Neuronal stem cell (in vitro differentiated cells): ENCODE results near the gene ITPR1.
A peak's percentile ranks its signal among the peaks of the same experiment; 100 is the strongest.

ENCODE experiments used
- DNase-seq: peaks from one replicate; pipeline ENCODE4 v3.0.0-alpha.2; 2013; ENCODE audit warnings: low spot score
- H2AFZ ChIP-seq: one replicate; pipeline ENCODE4 v1.6.1; 2013; ENCODE audit warnings: mild to moderate bottlenecking, low read length, inconsistent platforms
- H2AK5ac ChIP-seq: 2 replicates; pipeline ENCODE4 v1.6.1; 2013; ENCODE audit warnings: low read depth, mild to moderate bottlenecking, inconsistent platforms, low read length, moderate library complexity, mixed read lengths
- H2BK120ac ChIP-seq: 2 replicates; pipeline ENCODE4 v1.6.1; 2013; ENCODE audit warnings: low read depth, mild to moderate bottlenecking, inconsistent platforms, low read length, moderate library complexity, mixed read lengths
- H2BK12ac ChIP-seq: one replicate; pipeline ENCODE4 v1.6.1; 2013; ENCODE audit warnings: low read length, inconsistent platforms
- H2BK15ac ChIP-seq: 2 replicates; pipeline ENCODE4 v1.6.1; 2013; ENCODE audit warnings: mild to moderate bottlenecking, low read length, inconsistent platforms, mixed read lengths
- H2BK5ac ChIP-seq: one replicate; pipeline ENCODE4 v1.6.1; 2013; ENCODE audit warnings: inconsistent platforms, mild to moderate bottlenecking, low read length, moderate library complexity
- H3K14ac ChIP-seq: one replicate; pipeline ENCODE4 v1.6.1; 2013; ENCODE audit warnings: low read length, inconsistent platforms
- H3K18ac ChIP-seq: 2 replicates; pipeline ENCODE4 v1.6.1; 2013; ENCODE audit warnings: low read length, inconsistent platforms
- H3K23ac ChIP-seq: 2 replicates; pipeline ENCODE4 v1.6.1; 2013; ENCODE audit warnings: low read depth, mild to moderate bottlenecking, mixed read lengths, low read length, inconsistent platforms; ENCODE audit not compliant: poor library complexity
- H3K27ac ChIP-seq: replicated peaks from 3 replicates; pipeline ENCODE4 v1.5.1; 2013; ENCODE audit warnings: low read length, inconsistent platforms
- H3K27me3 ChIP-seq, 3 experiments: 2 replicates each; pipeline ENCODE4 v1.6.1; 2013; ENCODE audit warnings: low read length in 3 of 3, mild to moderate bottlenecking in 2 of 3, inconsistent platforms in 1 of 3, low read depth in 1 of 3, mixed read lengths in 1 of 3, moderate library complexity in 1 of 3; ENCODE audit not compliant: control insufficient read depth in 3 of 3, insufficient read depth in 3 of 3
- H3K36me3 ChIP-seq, 2 donors: replicated peaks in 1 of 2; 2 replicates each; pipeline ENCODE4 v1.6.1; 2013; ENCODE audit warnings: low read length in 2 of 2; ENCODE audit not compliant: control insufficient read depth in 2 of 2, insufficient read depth in 2 of 2
- H3K4ac ChIP-seq: 2 replicates; pipeline ENCODE4 v1.6.1; 2013; ENCODE audit warnings: inconsistent platforms, mild to moderate bottlenecking, low read length, moderate library complexity
- H3K4me1 ChIP-seq, 2 donors: 1 replicate in 1 of 2; 2 replicates in 1 of 2; pipeline ENCODE4 v1.6.1; 2013; ENCODE audit warnings: low read length in 2 of 2, low read depth in 1 of 2; ENCODE audit not compliant: control insufficient read depth in 2 of 2, insufficient read depth in 1 of 2
- H3K4me2 ChIP-seq: one replicate; pipeline ENCODE4 v1.6.1; 2013; ENCODE audit warnings: mild to moderate bottlenecking, low read length, inconsistent platforms; ENCODE audit not compliant: insufficient read depth, poor library complexity, severe bottlenecking
- H3K4me3 ChIP-seq, 2 donors: 2 replicates each; pipeline ENCODE4 v1.5.1; 2013; ENCODE audit warnings: low read length in 2 of 2, mild to moderate bottlenecking in 2 of 2, inconsistent platforms in 1 of 2, moderate library complexity in 1 of 2
- H3K79me1 ChIP-seq: one replicate; pipeline ENCODE4 v1.6.1; 2013; ENCODE audit warnings: low read depth, mild to moderate bottlenecking, inconsistent platforms, low read length, moderate library complexity
- H3K9ac ChIP-seq: one replicate; pipeline ENCODE4 v1.6.1; 2013; ENCODE audit warnings: mild to moderate bottlenecking, low read depth, low read length, inconsistent platforms; ENCODE audit not compliant: poor library complexity
- H3K9me3 ChIP-seq, 2 donors: replicated peaks in 1 of 2; 2 replicates each; pipeline versions ENCODE3 to v1.6.1; 2013; ENCODE audit warnings: low read length in 2 of 2, mild to moderate bottlenecking in 2 of 2, inconsistent platforms in 1 of 2, low read depth in 1 of 2, mixed read lengths in 1 of 2, moderate library complexity in 1 of 2; ENCODE audit not compliant: control insufficient read depth in 2 of 2, insufficient read depth in 1 of 2
- H4K8ac ChIP-seq: one replicate; pipeline ENCODE4 v1.6.1; 2013; ENCODE audit warnings: low read depth, mild to moderate bottlenecking, inconsistent platforms, low read length, moderate library complexity
- H4K91ac ChIP-seq: one replicate; pipeline ENCODE4 v1.6.1; 2013; ENCODE audit warnings: low read length, low read depth, mild to moderate bottlenecking, inconsistent platforms; ENCODE audit not compliant: poor library complexity
- WGBS, 2 donors: extraction: QIAGEN DNeasy Blood & Tissue Kit; methylation state at CpG; one replicate each; pipeline ENCODE4 v1.1.7; 2013; ENCODE audit warnings: missing lambda C conversion rate in 2 of 2, mixed read lengths in 1 of 2; ENCODE audit not compliant: insufficient read length in 2 of 2, insufficient replicate concordance in 1 of 2; ENCODE audit errors: extremely low coverage in 2 of 2; 5-methylcytosine and 5-hydroxymethylcytosine counted together

ITPR1 gene

GRCh38 chr3:4721511-4721911, 228.4 kb downstream of the ITPR1 start:
- H3K18ac ChIP-seq: no peak overlapping the region
- H3K27me3 ChIP-seq: peaks cover 0 to 3% (median 0%) of the 10 kb centered on the region in 3 experiments
- no CpG with 5 or more reads among the region's 9 CpGs for WGBS, 2 donors
- no peak overlapping the region for H3K4ac ChIP-seq
- H2BK12ac ChIP-seq: no peak overlapping the region
- no peak overlapping the region for H2BK5ac ChIP-seq
- H2BK120ac ChIP-seq: no peak overlapping the region
- no peak overlapping the region for H4K91ac ChIP-seq
- no peak overlapping the region for H3K27ac ChIP-seq
- H2BK15ac ChIP-seq: no peak overlapping the region
- no peaks in the 10 kb centered on the region for H3K79me1 ChIP-seq
- no peak overlapping the region for H3K4me3 ChIP-seq
- H3K9me3 ChIP-seq: no peaks in the 10 kb centered on the region
- no peaks in the 10 kb centered on the region for H3K36me3 ChIP-seq
- no peak overlapping the region for H3K9ac ChIP-seq
- H2AK5ac ChIP-seq: no peak overlapping the region
- H3K23ac ChIP-seq: no peak overlapping the region
- no peak overlapping the region for H3K14ac ChIP-seq
- H4K8ac ChIP-seq: no peak overlapping the region
- H3K4me1 ChIP-seq: peaks cover 0 to 1% of the 10 kb centered on the region in 2 donors
- no peak for DNase-seq
- no peak overlapping the region for H3K4me2 ChIP-seq
- H2AFZ ChIP-seq: peak overlapping the region; percentile 30

- no peak overlapping the region for H3K9ac ChIP-seq
- no peak overlapping the region for H4K91ac ChIP-seq
- H3K4me1 ChIP-seq: peaks cover 0 to 1% of the 10 kb centered on the region in 2 donors
- H3K36me3 ChIP-seq: no peaks in the 10 kb centered on the region
- H2BK5ac ChIP-seq: no peak overlapping the region
- no peak overlapping the region for H2AFZ ChIP-seq
- no peaks in the 10 kb centered on the region for H3K9me3 ChIP-seq
- no peak overlapping the region for H3K14ac ChIP-seq
- H3K23ac ChIP-seq: no peak overlapping the region
- no peak overlapping the region for H3K4me2 ChIP-seq
- H3K4me3 ChIP-seq: no peak overlapping the region
- H3K18ac ChIP-seq: no peak overlapping the region
- no peak overlapping the region for H2BK15ac ChIP-seq
- no peaks in the 10 kb centered on the region for H3K79me1 ChIP-seq
- DNase-seq: no peak
- H2BK12ac ChIP-seq: no peak overlapping the region
- no peak overlapping the region for H4K8ac ChIP-seq
- no peak overlapping the region for H2AK5ac ChIP-seq
- H3K4ac ChIP-seq: no peak overlapping the region
- no peak overlapping the region for H2BK120ac ChIP-seq
- no CpG with 5 or more reads among the region's 6 CpGs for WGBS, 2 donors
- peaks cover 0 to 3% (median 0%) of the 10 kb centered on the region in 3 experiments for H3K27me3 ChIP-seq
- H3K27ac ChIP-seq: no peak overlapping the region
Measured at GRCh38 chr3:4722103-4722502, 229.0 kb downstream of the ITPR1 start.

GRCh38 chr3:4724051-4724629, 231.0 kb downstream of the ITPR1 start:
- Histone ChIP-seq H3K4me1 (peaks cover 1% of the 10 kb centered on the region in 2 donors), H4K8ac (no peak overlapping the region), H2AFZ (no peak overlapping the region), H3K14ac (no peak overlapping the region), H2BK120ac (no peak overlapping the region), H2BK5ac (no peak overlapping the region), H3K4me2 (no peak overlapping the region), H2BK15ac (no peak overlapping the region), H2AK5ac (no peak overlapping the region), H3K36me3 (no peaks in the 10 kb centered on the region), H3K27me3 (peaks cover 0 to 3% (median 0%) of the 10 kb centered on the region in 3 experiments), H3K27ac (no peak overlapping the region), H3K23ac (peak overlapping the region; percentile 21), H3K18ac (no peak overlapping the region), H4K91ac (no peak overlapping the region), H3K79me1 (no peaks in the 10 kb centered on the region), H3K4me3 (peak overlapping the region in 1 of 2 donors; percentile 67), H3K9me3 (no peaks in the 10 kb centered on the region), H2BK12ac (no peak overlapping the region), H3K4ac (no peak overlapping the region), H3K9ac (no peak overlapping the region)
- no peak for DNase-seq
- WGBS, 2 donors: no CpG with 5 or more reads among the region's 10 CpGs

GRCh38 chr3:4726549-4726948, 233.4 kb downstream of the ITPR1 start:
- no peak overlapping the region for H2BK120ac ChIP-seq
- WGBS, 2 donors: no CpG with 5 or more reads among the region's 5 CpGs

More at GRCh38 chr3:4726549-4726948, 233.4 kb downstream of the ITPR1 start:
- H3K79me1 ChIP-seq: no peaks in the 10 kb centered on the region
- H3K36me3 ChIP-seq: no peaks in the 10 kb centered on the region
- no peak overlapping the region for H2AK5ac ChIP-seq
- H4K8ac ChIP-seq: no peak overlapping the region
- no peak overlapping the region for H3K27ac ChIP-seq
- no peak overlapping the region for H3K9ac ChIP-seq
- H3K4me2 ChIP-seq: no peak overlapping the region
- no peak for DNase-seq
- no peak overlapping the region for H2AFZ ChIP-seq
- H3K18ac ChIP-seq: no peak overlapping the region
- no peaks in the 10 kb centered on the region for H3K9me3 ChIP-seq
- H2BK12ac ChIP-seq: no peak overlapping the region
- peaks cover 5 to 21% of the 10 kb centered on the region in 2 donors for H3K4me1 ChIP-seq
- no peak overlapping the region for H4K91ac ChIP-seq
- H3K27me3 ChIP-seq: no peaks in the 10 kb centered on the region
- H2BK5ac ChIP-seq: no peak overlapping the region
- H2BK15ac ChIP-seq: no peak overlapping the region
- no peak overlapping the region for H3K4me3 ChIP-seq
- no peak overlapping the region for H3K14ac ChIP-seq
- H3K4ac ChIP-seq: no peak overlapping the region
- no peak overlapping the region for H3K23ac ChIP-seq
